ENCODE data around the gene POLR1D.

The POLR1D gene

GRCh38 chr13:27621366-27622101, at the start of gene POLR1D:
TSS of gene POLR1D (plus strand) at chr13:27621892. CDS start at chr13:27621984, 92 bp downstream.
- peak; percentile 95 for DNase-seq (ENCODE audit: low spot score)

- DNase-seq (ENCODE audit: low spot score) = no peak
Measured at GRCh38 chr13:27572234-27572901, 49.3 kb upstream of the POLR1D start.

DNA sequence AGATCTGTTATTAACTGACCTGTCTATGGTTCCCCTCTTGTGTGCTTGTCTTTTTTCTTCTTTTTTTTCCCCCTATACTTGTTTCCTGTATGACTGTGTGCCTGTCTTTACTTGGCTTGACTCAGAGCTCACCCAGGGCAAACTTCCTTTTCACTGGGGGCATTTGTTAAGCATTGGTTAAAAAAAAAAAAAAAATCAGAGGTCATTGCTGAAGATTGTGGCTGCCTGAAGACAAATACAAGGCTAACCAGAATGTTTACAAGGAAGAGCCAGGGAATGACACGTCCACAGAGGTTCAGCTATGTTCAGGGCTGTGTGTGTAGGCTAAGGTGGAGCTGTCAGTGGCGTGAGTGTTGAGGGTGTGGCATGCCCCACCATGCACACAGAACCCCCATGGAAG, 48.4 kb upstream of the POLR1D start:
- no peak for DNase-seq (ENCODE audit: low spot score)

DNA sequence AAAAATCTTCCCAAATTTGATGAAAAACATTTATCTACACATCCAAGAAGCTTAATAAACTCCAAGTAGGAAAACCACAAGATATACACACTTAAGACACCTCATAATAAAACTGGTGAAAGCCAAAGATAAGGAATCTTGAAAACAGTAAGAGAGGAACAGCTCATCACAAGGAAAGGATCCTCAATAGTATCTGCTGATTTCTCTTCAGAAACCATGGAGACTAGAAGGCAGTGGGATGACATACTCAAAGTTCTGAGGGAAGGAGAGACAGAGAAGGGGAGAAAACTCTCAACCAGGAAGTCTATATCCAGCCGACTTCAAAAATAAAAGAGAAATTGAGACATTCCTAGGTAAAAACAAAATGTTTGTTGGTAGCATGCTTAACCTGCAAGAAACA, 47.0 kb upstream of the POLR1D start:
- DNase-seq (ENCODE audit: low spot score) = no peak

DNA sequence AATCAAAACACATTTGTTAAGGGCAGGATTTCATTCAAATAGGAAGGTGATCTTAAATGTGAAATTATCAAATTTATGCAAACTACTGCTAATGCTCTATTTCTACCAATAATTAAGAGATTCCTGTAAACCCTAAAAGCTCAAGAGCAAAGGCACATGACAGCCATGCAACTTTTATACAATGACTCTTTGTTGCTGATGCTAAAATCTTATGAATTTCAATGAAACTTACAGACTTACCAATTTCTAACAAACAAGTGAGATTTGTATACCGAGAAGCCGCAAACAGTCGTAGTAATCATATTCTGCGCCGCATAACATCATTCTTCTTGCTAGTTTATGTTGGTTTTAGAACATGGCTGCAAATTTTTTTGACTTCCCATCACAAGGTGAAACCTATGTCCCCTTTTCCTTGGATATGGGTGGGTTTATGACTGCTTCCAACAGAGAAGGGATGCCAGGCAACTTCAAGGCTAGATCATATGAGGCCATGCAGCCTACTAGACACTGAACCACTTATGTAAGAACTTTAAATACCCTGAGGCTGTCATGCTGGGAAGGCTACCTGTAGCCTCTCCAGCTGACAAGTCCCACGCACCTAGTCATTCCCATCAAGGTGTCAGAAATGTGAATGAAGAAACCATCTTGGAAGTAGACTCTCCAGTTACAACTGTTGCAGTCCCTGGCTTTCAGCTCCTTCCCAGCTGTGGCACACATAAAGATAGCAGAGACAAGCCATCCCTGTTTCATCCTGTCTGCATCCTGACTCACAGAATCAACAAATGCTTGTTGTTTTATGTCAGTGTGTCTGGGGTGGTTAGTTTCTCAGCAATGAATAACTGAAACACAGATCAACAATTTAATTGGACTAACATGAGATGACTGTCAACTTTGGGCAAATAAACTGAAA, 43.3 kb upstream of the POLR1D start:
- DNase-seq (ENCODE audit: low spot score) = peak; percentile 17

DNA sequence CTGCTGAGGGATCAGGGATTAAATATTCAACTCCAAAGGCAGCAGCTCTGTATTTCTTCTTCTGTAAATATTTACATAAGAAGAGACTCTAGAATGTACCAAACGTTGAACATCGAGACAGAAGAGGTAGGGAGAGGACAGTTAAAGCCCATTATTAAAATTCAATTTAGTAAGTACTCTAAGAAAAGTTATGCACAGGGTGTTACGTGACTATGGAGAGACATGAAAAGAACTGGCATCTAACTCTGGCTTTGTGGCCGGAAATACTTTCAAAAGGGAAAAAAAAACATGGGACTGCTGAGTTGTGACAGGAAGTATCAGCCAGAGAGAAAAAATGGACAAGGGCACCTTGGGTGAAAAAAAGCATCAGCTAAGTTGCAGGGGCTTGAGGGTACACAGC, 38.0 kb upstream of the POLR1D start:
- peak; percentile 41 for DNase-seq (ENCODE audit: low spot score)

DNA sequence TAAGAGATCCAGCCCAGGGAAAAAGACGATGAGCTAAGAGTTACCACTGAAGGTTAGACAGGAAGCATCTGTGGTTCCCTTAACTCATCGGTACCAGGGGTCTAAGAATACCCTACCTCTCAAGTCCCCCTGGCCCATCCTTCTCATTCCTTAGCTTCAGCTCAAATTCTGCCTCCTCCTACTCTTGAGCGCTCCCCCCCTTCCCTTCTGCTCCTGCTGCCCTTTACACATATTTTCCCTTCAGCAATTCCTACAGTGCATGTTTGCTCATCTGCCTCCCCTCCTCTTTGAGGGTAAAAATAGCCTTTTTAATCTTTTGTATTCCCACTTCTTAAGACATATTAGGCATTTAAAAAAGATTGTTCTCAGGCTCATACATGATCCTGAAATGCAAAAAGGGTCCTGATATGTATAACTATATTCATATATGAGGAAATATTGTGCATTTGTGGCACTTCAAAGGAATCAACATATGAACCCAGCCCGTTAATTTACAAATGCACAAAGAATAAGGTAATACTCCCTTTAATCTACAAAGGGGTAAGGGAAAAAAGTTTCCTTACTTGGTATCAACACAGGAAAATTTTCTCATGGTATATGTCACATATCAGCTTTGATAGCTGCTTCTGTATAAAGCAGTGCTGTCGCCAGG, 34.5 kb upstream of the POLR1D start:
- no peak for DNase-seq (ENCODE audit: low spot score)

DNA sequence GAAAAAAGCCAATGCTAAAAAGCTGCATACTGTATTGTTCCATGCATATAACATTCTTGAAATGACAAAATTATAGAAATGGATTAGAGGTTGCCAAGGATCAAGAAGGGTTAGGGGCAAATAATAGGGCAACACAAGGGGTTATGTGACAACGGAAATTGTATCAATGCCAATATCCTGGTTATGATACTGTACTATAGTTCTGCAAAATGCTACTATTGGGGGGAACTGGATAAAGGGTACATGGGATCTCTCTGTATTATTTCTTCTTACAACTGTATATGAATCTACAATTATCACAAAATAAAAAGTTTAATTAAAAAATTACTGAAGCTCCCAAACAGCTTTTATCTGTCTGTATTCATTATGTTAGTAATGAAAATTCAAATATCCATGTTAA, 33.3 kb upstream of the POLR1D start:
- DNase-seq (ENCODE audit: low spot score) = no peak

GRCh38 chr13:27592865-27593264, 28.8 kb upstream of the POLR1D start:
- DNase-seq (ENCODE audit: low spot score) = no peak

- no peak for DNase-seq (ENCODE audit: low spot score)
Measured at GRCh38 chr13:27593267-27593666, 28.4 kb upstream of the POLR1D start.

DNA sequence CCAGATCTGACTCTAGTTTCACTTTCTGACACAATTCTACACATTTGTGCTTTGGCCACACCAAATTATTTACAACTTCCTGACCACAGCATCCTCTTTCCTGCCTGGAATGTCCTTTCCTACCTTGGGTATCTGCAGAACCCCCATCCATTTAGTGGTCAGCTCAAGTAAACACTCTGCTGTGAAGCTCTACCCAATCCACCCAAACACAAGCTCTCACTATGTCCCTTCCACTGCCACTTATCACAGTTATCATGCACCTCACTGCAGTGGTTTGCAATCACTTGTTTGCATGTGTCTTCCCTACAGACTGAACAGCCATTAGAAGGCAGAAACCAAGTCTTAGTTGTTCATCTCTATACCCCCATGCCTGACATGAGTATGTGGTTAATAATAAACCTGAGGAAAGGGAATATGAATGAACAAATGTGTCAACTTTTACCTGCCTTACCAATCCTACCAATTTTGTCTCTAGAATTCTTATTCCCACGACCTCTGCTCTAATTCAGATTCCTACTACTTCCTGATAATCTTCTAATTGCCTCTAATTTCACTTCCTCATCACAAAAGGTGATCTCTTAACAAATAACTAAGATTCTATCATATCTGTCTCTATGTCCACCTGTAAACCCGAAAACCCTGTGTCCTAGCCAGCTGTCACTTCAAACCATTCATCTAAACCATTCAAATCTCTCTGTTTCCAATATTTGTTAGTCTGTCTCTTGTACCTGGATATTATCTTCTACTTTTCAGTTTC, 26.5 kb upstream of the POLR1D start:
- no peak for DNase-seq (ENCODE audit: low spot score)

DNA sequence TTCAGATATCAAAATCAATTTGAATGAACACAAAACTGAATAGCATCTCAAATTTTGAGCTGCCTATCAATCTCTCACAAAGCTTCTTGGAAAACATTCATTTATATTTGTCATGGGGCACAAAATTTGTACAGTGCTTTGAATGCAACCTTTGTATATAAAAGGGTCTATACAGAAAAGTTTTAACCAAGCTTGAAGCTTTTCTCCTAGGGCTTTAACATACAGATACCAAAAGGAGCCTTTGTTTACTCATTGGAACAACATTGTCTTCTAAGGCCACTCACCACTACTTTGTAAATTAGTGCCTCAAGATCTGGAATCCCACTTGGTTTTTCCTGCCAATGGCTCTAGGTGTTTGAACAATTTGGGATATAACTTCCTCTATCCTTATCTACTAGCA, 22.6 kb upstream of the POLR1D start:
- no peak for DNase-seq (ENCODE audit: low spot score)

- DNase-seq (ENCODE audit: low spot score) = peak; percentile 64
Measured at GRCh38 chr13:27599845-27600553, 21.7 kb upstream of the POLR1D start.

DNA sequence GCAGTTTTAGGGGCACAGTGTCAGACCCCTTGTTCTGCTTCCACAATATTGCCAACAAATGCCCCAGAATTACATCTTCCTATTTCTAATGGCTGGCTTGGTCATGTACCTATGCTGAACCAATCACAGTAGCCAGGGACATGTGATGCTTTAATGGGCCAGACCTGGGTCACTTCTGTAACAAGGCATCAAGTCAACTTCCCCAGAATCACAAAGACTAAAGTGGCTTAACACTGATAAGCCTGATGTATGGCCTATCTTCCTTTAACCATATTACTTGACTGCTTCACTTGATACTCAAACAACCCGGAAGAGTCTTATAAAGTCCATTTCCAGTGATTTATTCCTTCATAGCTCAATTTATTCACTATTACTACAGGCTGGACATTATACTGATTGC, 21.0 kb upstream of the POLR1D start:
- DNase-seq (ENCODE audit: low spot score) = no peak

- DNase-seq (ENCODE audit: low spot score) = no peak
Measured at GRCh38 chr13:27601208-27601607, 20.5 kb upstream of the POLR1D start.

- DNase-seq (ENCODE audit: low spot score) = no peak
Measured at GRCh38 chr13:27601803-27602202, 19.9 kb upstream of the POLR1D start.

DNA sequence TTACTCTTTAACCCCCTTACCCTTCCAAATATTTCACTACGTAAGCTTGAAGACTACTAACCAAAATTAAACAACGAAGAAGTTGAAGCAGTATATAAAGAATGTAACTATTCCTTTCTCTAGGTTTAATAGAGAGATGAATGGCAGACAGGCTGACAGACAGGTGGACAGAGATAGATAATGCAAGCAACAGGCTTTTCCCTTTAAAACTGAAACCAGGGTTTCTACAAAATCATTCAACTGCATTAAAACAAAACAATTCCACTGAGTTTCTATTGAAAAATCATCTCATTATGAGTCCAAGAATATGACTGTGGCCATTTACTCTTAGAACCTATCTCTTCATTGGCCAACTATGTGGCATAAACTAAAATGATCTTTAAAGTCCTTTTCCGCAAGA, 16.6 kb upstream of the POLR1D start:
- no peak for DNase-seq (ENCODE audit: low spot score)

- DNase-seq (ENCODE audit: low spot score) = no peak
Measured at GRCh38 chr13:27605610-27606200, 16.0 kb upstream of the POLR1D start.

DNA sequence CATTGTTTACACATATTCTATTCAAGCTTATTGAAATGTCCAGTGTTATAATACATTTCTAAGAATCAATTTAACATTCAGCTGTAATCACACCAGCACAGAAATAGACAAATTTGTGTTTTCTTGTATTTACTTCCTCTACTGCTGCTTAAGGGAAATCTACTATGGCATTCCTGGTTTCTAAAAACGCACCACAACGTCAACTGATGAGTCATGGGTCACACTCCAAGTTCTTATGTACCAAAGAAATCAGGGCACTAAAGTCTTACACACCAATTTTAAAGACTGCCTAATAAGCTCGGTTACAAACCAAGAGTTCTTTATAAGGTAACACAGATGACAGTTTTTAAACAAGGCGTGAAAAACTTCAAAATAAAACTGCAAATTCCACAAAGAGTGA, 14.6 kb upstream of the POLR1D start:
- DNase-seq (ENCODE audit: low spot score) = no peak

- no peak for DNase-seq (ENCODE audit: low spot score)
Measured at GRCh38 chr13:27613628-27614027, 8.1 kb upstream of the POLR1D start.

Measured in GM03348 (cell line).